NCI-H1092 (cell line): ENCODE results near the gene TRPV6.

Experiments
- DNase-seq: peaks from one replicate; lab custom pipeline; 2025; lab: John Stamatoyannopoulos, UW

The TRPV6 gene

GRCh38 chr7:142885311-142886230 lies at the start of gene TRPV6:
Gene TRPV6, minus strand, starts transcription at chr7:142885745.
- DNase-seq: no peak

GRCh38 chr7:142934056-142934455 lies 48.5 kb upstream of the TRPV6 start:
- DNase-seq: no peak

DNA sequence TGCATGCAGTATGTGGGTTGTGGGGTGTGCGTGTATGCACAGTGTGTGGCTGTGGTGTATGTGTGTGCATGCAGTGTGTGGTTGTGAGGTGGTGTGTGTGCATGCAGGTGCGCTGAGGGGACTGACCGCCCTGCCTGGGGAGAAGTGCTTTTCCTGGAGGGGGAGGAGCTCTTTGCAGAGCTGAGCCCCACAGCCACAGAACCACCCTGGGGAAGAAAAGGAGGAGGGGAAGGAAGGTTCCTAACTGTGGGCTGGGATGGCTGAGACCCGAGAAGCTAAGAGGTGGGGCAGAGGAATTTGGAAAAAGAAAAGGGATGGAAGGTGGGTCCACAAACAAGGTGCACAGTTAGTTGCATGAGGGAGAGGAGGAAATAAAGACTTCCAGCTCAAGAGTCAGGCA lies 48.1 kb upstream of the TRPV6 start, which contains the start of gene TRPV5:
Gene TRPV5, minus strand, starts transcription at position 123 of the 400 bp plus-strand sequence. CDS start 287 bp downstream, outside the sequence.
- no peak for DNase-seq

- no peak for DNase-seq
Measured at GRCh38 chr7:142933092-142933475, 47.5 kb upstream of the TRPV6 start.

DNA sequence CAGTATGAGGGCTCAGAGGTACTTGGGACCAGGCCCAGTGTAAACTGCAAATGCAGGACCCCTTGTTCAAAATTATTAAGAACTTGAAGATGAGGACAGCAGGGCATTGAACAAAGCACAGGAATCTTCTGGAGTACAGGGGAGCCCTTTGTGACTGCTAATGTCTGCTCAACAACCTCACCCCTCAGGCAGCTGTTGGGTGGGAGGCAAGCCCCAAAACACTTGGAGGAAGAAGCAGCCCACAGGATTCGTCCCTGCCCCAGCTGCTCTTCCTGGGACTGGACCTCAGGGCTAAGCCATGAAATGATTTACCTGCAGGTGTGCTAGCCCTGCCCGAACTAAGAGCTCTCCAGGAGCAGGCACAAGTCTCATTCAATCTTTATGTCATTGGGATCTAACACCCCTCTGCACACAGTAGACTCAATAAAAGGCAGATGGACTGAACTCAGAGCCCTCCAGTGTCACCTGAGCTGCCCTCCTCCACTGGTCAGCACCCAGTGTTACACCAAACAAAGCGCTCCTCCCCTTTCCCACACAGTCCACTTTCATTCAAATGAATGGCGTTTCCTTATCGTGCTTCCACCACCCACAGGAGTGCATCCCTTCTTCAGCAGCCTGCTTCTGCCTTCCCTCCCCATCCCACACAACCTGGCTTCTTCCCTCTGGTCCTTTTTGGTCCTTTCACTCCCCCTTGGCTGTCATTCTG lies 47.0 kb upstream of the TRPV6 start:
- no peak for DNase-seq

DNA sequence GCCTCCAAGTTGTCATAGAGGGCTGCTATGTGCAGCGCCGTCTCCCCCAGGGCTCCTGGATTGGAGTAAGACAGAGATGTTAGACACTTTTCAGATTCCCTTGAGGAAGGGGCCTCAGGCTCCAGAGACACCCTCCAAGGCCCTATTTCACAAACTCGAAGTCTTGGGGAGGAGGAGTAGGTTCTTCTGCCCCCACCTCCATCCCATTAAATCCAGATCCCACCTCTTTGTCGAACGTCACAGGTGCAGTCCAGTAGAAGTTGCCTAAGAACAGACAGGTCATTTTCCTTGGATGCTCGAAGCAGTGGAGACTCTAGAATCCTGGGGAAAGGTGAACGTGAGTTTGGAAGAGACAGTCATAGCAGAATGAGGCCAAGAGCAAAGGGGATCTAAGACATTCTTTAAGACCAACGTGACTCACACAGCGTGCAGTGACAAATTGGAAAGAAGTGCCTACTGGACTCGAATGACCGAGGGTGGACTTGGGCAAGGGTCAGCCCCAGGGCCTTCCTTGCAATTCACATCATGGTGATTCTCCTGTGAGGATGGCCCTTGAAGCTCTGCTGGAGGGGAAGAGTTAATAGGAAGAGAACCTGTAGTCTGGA lies 44.7 kb upstream of the TRPV6 start:
- no peak for DNase-seq

DNA sequence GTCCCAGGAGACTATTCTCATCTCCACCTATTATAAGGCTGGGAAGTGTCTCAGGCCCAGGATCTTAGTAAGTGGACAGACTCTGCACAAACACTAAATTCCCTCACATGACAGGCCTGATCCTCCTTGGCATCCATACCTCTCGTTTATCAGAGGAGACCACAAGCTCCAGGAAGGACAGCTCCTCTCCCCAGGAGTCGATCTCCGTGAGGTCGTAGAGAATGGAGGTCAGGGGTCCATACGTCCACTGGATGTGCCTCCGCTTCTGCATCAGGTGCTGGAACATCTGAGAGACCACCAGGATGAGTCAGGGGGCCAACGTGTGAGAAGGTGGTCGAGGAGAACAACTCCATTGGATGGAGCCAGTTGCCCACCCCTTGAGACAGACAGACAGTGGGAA lies 42.4 kb upstream of the TRPV6 start:
- DNase-seq: no peak

DNA sequence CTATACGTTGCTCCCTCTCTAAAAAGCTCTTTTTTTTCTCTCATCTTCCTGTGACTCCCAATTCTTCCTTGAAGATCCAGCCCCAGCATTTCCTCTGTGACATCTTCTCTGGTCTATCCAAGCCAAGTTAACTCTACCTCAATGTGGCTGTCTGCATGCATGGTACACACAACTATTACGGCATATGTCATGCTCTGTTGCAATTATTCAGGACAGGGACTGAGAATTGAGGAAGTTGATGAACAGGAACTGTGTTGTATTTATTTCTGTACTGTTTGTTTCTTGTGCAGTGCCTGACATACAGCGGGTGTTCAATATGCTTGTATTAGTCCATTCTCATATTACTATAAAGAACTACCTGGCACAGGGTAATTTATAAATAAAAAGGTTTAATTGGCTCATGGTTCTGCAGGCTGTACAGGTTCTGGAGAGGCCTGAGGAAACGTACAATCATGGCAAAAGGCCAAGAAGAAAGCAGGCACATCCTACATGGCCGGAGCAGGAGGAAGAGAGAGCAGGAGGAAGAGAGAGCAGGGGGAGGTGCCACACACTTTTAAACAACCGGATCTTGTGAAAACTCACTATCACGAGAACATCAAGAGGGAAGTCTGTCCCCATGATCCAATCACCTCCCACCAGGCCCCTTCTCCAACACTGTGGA lies 41.7 kb upstream of the TRPV6 start:
- no peak for DNase-seq

- no peak for DNase-seq
Measured at GRCh38 chr7:142925413-142925812, 39.9 kb upstream of the TRPV6 start.

- no peak for DNase-seq
Measured at GRCh38 chr7:142923391-142923790, 37.8 kb upstream of the TRPV6 start.

DNA sequence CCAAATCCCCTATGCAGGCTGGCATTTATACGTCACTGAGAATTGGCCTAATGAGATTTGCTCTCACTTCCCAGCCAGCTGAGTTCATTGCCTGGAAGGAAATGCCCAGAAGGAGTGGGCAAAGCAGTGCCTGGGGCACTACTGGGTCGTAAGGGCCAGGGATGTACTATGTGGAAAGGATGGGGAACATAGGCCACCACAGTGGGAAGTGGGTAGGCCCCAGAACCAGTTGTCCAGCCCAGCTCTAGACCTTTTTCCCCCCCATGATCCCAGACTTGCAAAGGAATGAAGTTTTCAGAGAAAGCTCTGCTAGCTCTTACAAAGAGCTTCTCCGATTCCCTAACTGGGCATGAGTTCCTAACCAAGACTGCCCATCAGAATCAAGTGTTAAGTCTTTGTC lies 34.1 kb upstream of the TRPV6 start:
- no peak for DNase-seq

- DNase-seq: no peak
Measured at GRCh38 chr7:142918901-142919300, 33.4 kb upstream of the TRPV6 start.

DNA sequence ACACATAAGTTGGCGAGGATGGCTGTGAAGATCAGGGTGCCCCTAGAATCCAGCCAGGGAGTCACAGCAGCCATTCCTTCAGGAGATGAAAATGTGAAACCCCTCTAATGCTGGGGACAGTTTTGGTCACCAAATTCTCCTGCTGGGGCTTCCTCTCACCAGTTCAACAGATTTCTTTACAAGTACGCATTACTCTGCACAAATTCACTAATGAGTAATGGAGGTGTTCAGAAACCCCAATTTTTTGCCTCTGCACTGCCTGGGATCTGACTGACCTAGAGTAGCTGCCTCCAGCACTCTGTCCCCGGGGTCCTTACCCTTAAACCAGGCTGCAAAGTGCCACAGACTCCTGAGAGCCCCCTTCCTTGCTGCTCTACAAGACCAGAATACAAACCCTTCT lies 31.9 kb upstream of the TRPV6 start:
- no peak for DNase-seq

DNA sequence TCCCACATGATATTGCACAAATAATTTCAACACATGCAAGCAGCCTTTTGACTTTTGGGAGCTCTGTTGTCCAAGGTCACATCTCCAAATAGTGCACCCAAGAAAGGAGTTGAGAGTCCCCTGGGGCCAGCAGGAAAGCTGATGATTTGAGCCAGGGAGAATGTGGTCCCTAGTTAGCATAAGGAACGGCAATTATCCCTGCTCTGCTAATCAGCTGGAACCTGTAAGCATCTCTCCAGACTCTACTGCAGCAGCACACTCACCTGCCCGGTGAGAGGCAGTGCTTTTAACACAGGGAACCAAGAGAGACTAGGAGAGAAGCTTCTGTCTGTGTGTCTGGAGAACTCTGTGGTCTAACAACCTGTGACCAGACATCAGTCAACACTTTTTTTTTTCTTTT lies 31.0 kb upstream of the TRPV6 start:
- DNase-seq: no peak

- DNase-seq: no peak
Measured at GRCh38 chr7:142915315-142915714, 29.8 kb upstream of the TRPV6 start.

DNA sequence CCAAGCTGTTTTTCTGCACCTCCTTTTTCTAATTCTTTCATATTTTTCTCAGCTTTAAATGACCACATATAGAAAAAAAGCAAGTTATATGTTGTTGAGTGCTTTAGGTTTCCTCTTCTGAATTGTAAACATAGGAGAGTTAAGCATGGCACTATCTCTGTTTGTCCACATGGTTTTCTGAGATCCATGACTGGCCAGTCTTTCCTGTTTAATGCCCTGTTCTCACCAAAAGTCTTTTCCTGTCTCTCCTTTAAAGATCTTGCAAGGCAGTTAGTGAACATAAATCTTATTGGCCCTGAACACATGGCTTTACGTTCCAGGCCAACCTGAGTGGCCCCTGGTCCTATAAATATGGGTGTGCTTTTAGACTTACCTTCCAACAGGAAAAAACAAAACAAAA lies 28.6 kb upstream of the TRPV6 start:
- DNase-seq: no peak

GRCh38 chr7:142913566-142913965 lies 28.0 kb upstream of the TRPV6 start:
- no peak for DNase-seq

DNA sequence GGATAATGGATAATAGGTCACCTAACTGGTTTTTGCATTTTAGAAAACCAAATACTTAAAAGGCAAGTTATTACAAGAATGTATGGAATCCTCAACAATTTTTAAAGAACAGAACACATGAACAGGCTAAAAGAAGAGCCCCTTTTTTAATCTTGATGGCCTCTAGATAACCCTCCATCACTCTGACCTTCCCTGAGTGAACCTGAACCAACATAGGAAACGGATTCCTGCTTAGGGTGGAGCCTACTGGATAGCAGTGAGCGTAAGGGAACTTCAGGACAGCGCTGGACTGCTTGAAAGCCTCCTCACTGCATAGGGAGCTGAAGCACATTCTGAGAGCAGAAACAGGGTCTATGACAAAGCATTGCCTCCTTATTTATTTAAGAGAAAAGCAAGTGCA lies 27.5 kb upstream of the TRPV6 start:
- no peak for DNase-seq

- DNase-seq: no peak
Measured at GRCh38 chr7:142910481-142910880, 24.9 kb upstream of the TRPV6 start.

GRCh38 chr7:142910031-142910433 lies 24.5 kb upstream of the TRPV6 start:
- DNase-seq: no peak

GRCh38 chr7:142908921-142909890 lies 23.7 kb upstream of the TRPV6 start:
- DNase-seq: no peak
